H9 (cell line): Measurements from ENCODE around the gene NFASC. TPM values are rescaled to one million over a fixed set of nuclear protein-coding genes. Genes with fewer than 3 reads are reported as not detected.
A peak's percentile ranks its signal among the peaks of the same experiment; 100 is the strongest.

Experiments
- DNase-seq: peaks from one replicate; pipeline ENCODE4 v3.0.0-alpha.2; 2017
- H2AFZ ChIP-seq: one replicate; pipeline ENCODE4 v1.6.1; 2013; ENCODE audit warnings: mild to moderate bottlenecking, low read length, control low read depth, moderate library complexity
- H2AK5ac ChIP-seq: 2 replicates; pipeline ENCODE4 v1.6.1; 2013; ENCODE audit warnings: low read length, control low read depth, mixed read lengths; ENCODE audit not compliant: insufficient read length
- H2BK120ac ChIP-seq: one replicate; pipeline ENCODE4 v1.6.1; 2013; ENCODE audit warnings: low read depth, mild to moderate bottlenecking, low read length, control low read depth, inconsistent platforms; ENCODE audit not compliant: poor library complexity, severe bottlenecking
- H2BK12ac ChIP-seq: 2 replicates; pipeline ENCODE4 v1.6.1; 2013; ENCODE audit warnings: low read length, control low read depth, mixed read lengths, low read depth; ENCODE audit not compliant: insufficient read length
- H2BK15ac ChIP-seq: 2 replicates; pipeline ENCODE4 v1.6.1; 2013; ENCODE audit warnings: low read depth, low read length, control low read depth
- H2BK20ac ChIP-seq: one replicate; pipeline ENCODE4 v1.6.1; 2013; ENCODE audit warnings: low read depth, mild to moderate bottlenecking, low read length, control low read depth, inconsistent platforms; ENCODE audit not compliant: poor library complexity, severe bottlenecking
- H2BK5ac ChIP-seq: 2 replicates; pipeline ENCODE4 v1.6.1; 2013; ENCODE audit warnings: low read length, control low read depth, mixed read lengths; ENCODE audit not compliant: insufficient read length
- H3K14ac ChIP-seq: 2 replicates; pipeline ENCODE4 v1.6.1; 2013; ENCODE audit warnings: low read length, control low read depth; ENCODE audit not compliant: insufficient read depth
- H3K18ac ChIP-seq: 2 replicates; pipeline ENCODE4 v1.6.1; 2013; ENCODE audit warnings: low read depth, mild to moderate bottlenecking, mixed read lengths, low read length, control low read depth; ENCODE audit not compliant: insufficient read length
- H3K23ac ChIP-seq: 2 replicates; pipeline ENCODE4 v1.6.1; 2013; ENCODE audit warnings: low read length, control low read depth, mixed read lengths, low read depth; ENCODE audit not compliant: insufficient read length
- H3K23me2 ChIP-seq: 2 replicates; pipeline ENCODE4 v1.6.1; 2013; ENCODE audit warnings: low read depth, mild to moderate bottlenecking, mixed read lengths, low read length, control low read depth; ENCODE audit not compliant: insufficient read length, poor library complexity, severe bottlenecking
- H3K27ac ChIP-seq: 2 replicates; pipeline ENCODE4 v1.5.1; 2013; ENCODE audit warnings: low read length, control low read depth, mixed read lengths, low read depth; ENCODE audit not compliant: insufficient read length
- H3K27me3 ChIP-seq: 2 replicates; pipeline ENCODE4 v1.6.1; 2013; ENCODE audit warnings: low read length, control low read depth, inconsistent platforms; ENCODE audit not compliant: insufficient read depth
- H3K4ac ChIP-seq: 2 replicates; pipeline ENCODE4 v1.6.1; 2013; ENCODE audit warnings: low read depth, mild to moderate bottlenecking, control low read depth, inconsistent platforms, low read length, moderate library complexity
- H3K4me1 ChIP-seq: 2 replicates; pipeline ENCODE4 v1.6.1; 2013; ENCODE audit warnings: low read length, control low read depth, inconsistent platforms; ENCODE audit not compliant: insufficient read depth
- H3K4me2 ChIP-seq: 2 replicates; pipeline ENCODE4 v1.6.1; 2013; ENCODE audit warnings: low read length, control low read depth, mixed read lengths; ENCODE audit not compliant: insufficient read length, insufficient read depth
- H3K56ac ChIP-seq: 2 replicates; pipeline ENCODE4 v1.6.1; 2013; ENCODE audit warnings: low read depth, mild to moderate bottlenecking, mixed read lengths, low read length, control low read depth; ENCODE audit not compliant: insufficient read length
- H3K79me1 ChIP-seq: 2 replicates; pipeline ENCODE4 v1.6.1; 2013; ENCODE audit warnings: low read depth, mild to moderate bottlenecking, moderate library complexity, low read length, control low read depth, inconsistent platforms; ENCODE audit not compliant: insufficient read depth, poor library complexity, severe bottlenecking
- H3K79me2 ChIP-seq: 2 replicates; pipeline ENCODE4 v1.6.1; 2013; ENCODE audit warnings: low read length, control low read depth, inconsistent platforms; ENCODE audit not compliant: insufficient read depth
- H3K9ac ChIP-seq: 2 replicates; pipeline ENCODE4 v1.6.1; 2013; ENCODE audit warnings: low read length, control low read depth, mixed read lengths; ENCODE audit not compliant: insufficient read length; ENCODE audit errors: extremely low read depth
- H3K9me3 ChIP-seq: one replicate; pipeline ENCODE4 v1.6.1; 2013; ENCODE audit warnings: low read depth, low read length, inconsistent platforms; ENCODE audit not compliant: control insufficient read depth
- H3T11ph ChIP-seq: one replicate; pipeline ENCODE4 v1.6.1; 2013; ENCODE audit warnings: mild to moderate bottlenecking, low read length, control low read depth, inconsistent platforms
- H4K20me1 ChIP-seq: one replicate; pipeline ENCODE4 v1.6.1; 2013; ENCODE audit not compliant: control insufficient read depth, insufficient read length, insufficient read depth
- H4K5ac ChIP-seq: 2 replicates; pipeline ENCODE4 v1.6.1; 2013; ENCODE audit warnings: low read depth, mild to moderate bottlenecking, mixed read lengths, low read length, control low read depth; ENCODE audit not compliant: insufficient read length
- H4K8ac ChIP-seq: replicated peaks from 2 replicates; pipeline ENCODE4 v1.6.1; 2013; ENCODE audit warnings: low read length, control low read depth, mixed read lengths, low read depth; ENCODE audit not compliant: insufficient read length
- H4K91ac ChIP-seq: 2 replicates; pipeline ENCODE4 v1.6.1; 2013; ENCODE audit warnings: low read depth, mild to moderate bottlenecking, moderate library complexity, mixed read lengths, low read length, control low read depth; ENCODE audit not compliant: insufficient read length
- H3K27ac Mint-ChIP-seq, 3 experiments: 2 replicates in 2 of 3; 3 replicates in 1 of 3; pipeline ENCODE4 v1.8.0; 2020 to 2021; ENCODE audit warnings: mixed read lengths in 3 of 3, mild to moderate bottlenecking in 1 of 3, moderate library complexity in 1 of 3
- H3K27me3 Mint-ChIP-seq: 2 replicates; pipeline ENCODE4 v1.8.0; 2021; ENCODE audit warnings: low read depth, mild to moderate bottlenecking, moderate library complexity, mixed read lengths
- H3K36me3 Mint-ChIP-seq, 3 experiments: 2 replicates in 2 of 3; 3 replicates in 1 of 3; pipeline ENCODE4 v1.8.0; 2020 to 2021; ENCODE audit warnings: low read depth in 3 of 3, mixed read lengths in 3 of 3; ENCODE audit not compliant: insufficient read depth in 1 of 3
- H3K4me1 Mint-ChIP-seq, 2 experiments: 2 replicates each; pipeline ENCODE4 v1.8.0; 2020; ENCODE audit warnings: mixed read lengths in 2 of 2
- H3K4me3 Mint-ChIP-seq, 2 experiments: 2 replicates in 1 of 2; 3 replicates in 1 of 2; pipeline ENCODE4 v1.8.0; 2020 to 2021; ENCODE audit warnings: mild to moderate bottlenecking in 2 of 2, mixed read lengths in 2 of 2, moderate library complexity in 1 of 2
- H3K9me3 Mint-ChIP-seq, 2 experiments: 2 replicates in 1 of 2; 3 replicates in 1 of 2; pipeline ENCODE4 v1.8.0; 2020; ENCODE audit warnings: mild to moderate bottlenecking in 2 of 2, mixed read lengths in 2 of 2, moderate library complexity in 1 of 2
- CTCF ChIP-seq: fragments of 200-600 bp; sonication (generic); conservative IDR thresholded peaks from 3 replicates; pipeline ENCODE4 v1.8.0; 2021; ENCODE audit warnings: antibody characterized with exemption, mild to moderate bottlenecking
- WGBS: extraction: QIAGEN DNeasy Blood & Tissue Kit; methylation state at CpG from one replicate; pipeline ENCODE4 v1.1.7; 2013; ENCODE audit warnings: missing lambda C conversion rate, low lambda C conversion rate, mixed read lengths; ENCODE audit not compliant: insufficient read length; ENCODE audit errors: extremely low coverage; 5-methylcytosine and 5-hydroxymethylcytosine counted together
- total RNA-seq: library from RNA; stranded (reverse); gene quantifications from 2 replicates; pipeline ENCODE4 v1.2.1, GENCODE V29; 2021

Gene NFASC
- total RNA-seq, 1 experiment from 2014 or later = 5.0 TPM

GRCh38 chr1:204830747-204831146, 39.9 kb upstream of the NFASC start:
- no peak overlapping the region for H2AK5ac ChIP-seq
- H4K5ac ChIP-seq = no peak overlapping the region
- Mint-ChIP-seq H3K9me3 (no peaks in the 10 kb centered on the region), H3K36me3 (no peaks in the 10 kb centered on the region), H3K27me3 (peaks cover 14% of the 10 kb centered on the region), H3K4me3 (peak overlapping the region in 1 of 2 experiments; percentile 31; a peak in 1 of 5 replicates), H3K27ac (no peak overlapping the region), H3K4me1 (peaks cover 31 to 43% of the 10 kb centered on the region in 2 experiments)
- H3K9me3 ChIP-seq = no peaks in the 10 kb centered on the region
- H2BK12ac ChIP-seq = no peak overlapping the region
- H3K27me3 ChIP-seq = no peaks in the 10 kb centered on the region; the same call in 1 of the 2 replicates
- H2BK120ac ChIP-seq = no peak overlapping the region
- no peak overlapping the region for H2AFZ ChIP-seq
- no peak overlapping the region for H3K4ac ChIP-seq
- no peaks in the 10 kb centered on the region; the same call in 1 of the 2 replicates for H3K4me1 ChIP-seq
- no peak for DNase-seq
- H3K9ac ChIP-seq = no peak overlapping the region
- TF ChIP-seq CTCF = no peak
- no peaks in the 10 kb centered on the region for H3K79me1 ChIP-seq
- H4K8ac ChIP-seq = no peak overlapping the region
- H2BK20ac ChIP-seq = no peak overlapping the region
- no peak overlapping the region for H3K18ac ChIP-seq
- no peaks in the 10 kb centered on the region for H3K79me2 ChIP-seq
- H4K20me1 ChIP-seq = no peaks in the 10 kb centered on the region
- no peak overlapping the region for H3K56ac ChIP-seq
- no peak overlapping the region for H3T11ph ChIP-seq
- no peak overlapping the region for H4K91ac ChIP-seq
- WGBS = no CpG with 5 or more reads among the region's 8 CpGs
- no peak overlapping the region for H3K27ac ChIP-seq
- no peak overlapping the region for H3K23ac ChIP-seq
- H2BK5ac ChIP-seq = no peak overlapping the region
- H3K23me2 ChIP-seq = peaks cover 5% of the 10 kb centered on the region
- H3K14ac ChIP-seq = no peak overlapping the region; the same call in 1 of the 2 replicates
- H3K4me2 ChIP-seq = no peak overlapping the region
- no peak overlapping the region for H2BK15ac ChIP-seq
